Measurements from ENCODE around the gene GLIS1. TPM values are rescaled to one million over a fixed set of nuclear protein-coding genes. Genes with fewer than 3 reads are reported as not detected.

The GLIS1 gene
- total RNA-seq, 1 experiment from 2014 or later = 0.28 TPM

- Histone ChIP-seq H3K79me1 (ENCODE audit: insufficient read depth, low read depth, low read length, poor library complexity, severe bottlenecking) (no peaks in the 10 kb centered on the region), H3K14ac (ENCODE audit: insufficient read depth, low read length) (no peak overlapping the region; the same call in 1 of the 2 replicates), H3K79me2 (ENCODE audit: insufficient read depth, low read length) (no peaks in the 10 kb centered on the region), H4K91ac (ENCODE audit: insufficient read length, low read depth, low read length) (no peak overlapping the region), H3K27ac (ENCODE audit: insufficient read length, low read depth, low read length) (no peak overlapping the region), H4K5ac (ENCODE audit: insufficient read length, low read depth, low read length) (no peak overlapping the region), H3K18ac (ENCODE audit: insufficient read length, low read depth, low read length) (no peak overlapping the region), H3K23me2 (ENCODE audit: insufficient read length, low read depth, low read length, poor library complexity, severe bottlenecking) (no peaks in the 10 kb centered on the region), H3K23ac (ENCODE audit: insufficient read length, low read depth, low read length) (no peak overlapping the region), H3K9me3 (ENCODE audit: control insufficient read depth, low read depth, low read length) (no peaks in the 10 kb centered on the region), H3T11ph (ENCODE audit: low read length) (no peak overlapping the region), H2BK120ac (ENCODE audit: low read depth, low read length, poor library complexity, severe bottlenecking) (no peak overlapping the region), H2BK20ac (ENCODE audit: low read depth, low read length, poor library complexity, severe bottlenecking) (no peak overlapping the region), H2BK5ac (ENCODE audit: insufficient read length, low read length) (no peak overlapping the region), H2AFZ (ENCODE audit: low read length) (no peak overlapping the region), H2AK5ac (ENCODE audit: insufficient read length, low read length) (no peak overlapping the region), H3K56ac (ENCODE audit: insufficient read length, low read depth, low read length) (no peak overlapping the region), H3K4me1 (ENCODE audit: insufficient read depth, low read length) (no peaks in the 10 kb centered on the region), H3K4me2 (ENCODE audit: insufficient read depth, insufficient read length, low read length) (no peak overlapping the region), H4K20me1 (ENCODE audit: control insufficient read depth, insufficient read depth, insufficient read length) (no peaks in the 10 kb centered on the region), H2BK12ac (ENCODE audit: insufficient read length, low read depth, low read length) (no peak overlapping the region), H4K8ac (replicated peaks; ENCODE audit: insufficient read length, low read depth, low read length) (no peak overlapping the region), H3K27me3 (ENCODE audit: insufficient read depth, low read length) (no peaks in the 10 kb centered on the region), H3K9ac (ENCODE audit: extremely low read depth, insufficient read length, low read length) (no peak overlapping the region), H2BK15ac (ENCODE audit: low read depth, low read length) (no peak overlapping the region), H3K4ac (ENCODE audit: low read depth, low read length) (no peak overlapping the region)
- no peak for TF ChIP-seq CTCF (conservative IDR thresholded peaks at IDR 0.05)
- Mint-ChIP-seq H3K27ac (peak overlapping the region in 1 of 3 experiments; percentile 68; a peak in 3 of 7 replicates), H3K9me3 (peaks cover 0 to 2% of the 10 kb centered on the region in 2 experiments; a peak in 1 of 5 replicates), H3K4me3 (no peak overlapping the region), H3K36me3 (ENCODE audit: insufficient read depth in 1 of 3, low read depth in 3 of 3) (no peaks in the 10 kb centered on the region; a peak in 2 of 7 replicates), H3K27me3 (ENCODE audit: low read depth) (peaks cover 4% of the 10 kb centered on the region), H3K4me1 (peaks cover 14 to 24% of the 10 kb centered on the region in 2 experiments)
- no CpG with 5 or more reads among the region's 22 CpGs for WGBS (ENCODE audit: extremely low coverage, insufficient read length, low lambda C conversion rate)
- no peak for DNase-seq
Measured at GRCh38 chr1:53512807-53513755, 225.9 kb downstream of the GLIS1 start.
